ENCODE measurements around the gene ZNF750. TPM values are rescaled to one million over a fixed set of nuclear protein-coding genes. Genes with fewer than 3 reads are reported as not detected.
A peak's percentile ranks its signal among the peaks of the same experiment; 100 is the strongest.

ZNF750 gene
- total RNA-seq, 1 donor from 2014 or later = not detected

- no peak for DNase-seq
These were observed 33.0 kb upstream of the ZNF750 start for GRCh38 chr17:82872591-82873520.

GRCh38 chr17:82871776-82872561 lies 32.1 kb upstream of the ZNF750 start:
- DNase-seq = no peak

- peak; percentile 92 for DNase-seq
These were observed 31.4 kb upstream of the ZNF750 start for GRCh38 chr17:82871056-82871775.

- DNase-seq = no peak
These were observed 30.7 kb upstream of the ZNF750 start for GRCh38 chr17:82870541-82870940.

GRCh38 chr17:82870091-82870491 lies 30.3 kb upstream of the ZNF750 start:
- no peak for DNase-seq

GRCh38 chr17:82869536-82869935 lies 29.7 kb upstream of the ZNF750 start:
- DNase-seq = no peak

- DNase-seq = no peak
These were observed 28.9 kb upstream of the ZNF750 start for GRCh38 chr17:82868715-82869131.

GRCh38 chr17:82867763-82868325 lies 28.0 kb upstream of the ZNF750 start:
- DNase-seq = no peak

GRCh38 chr17:82866590-82867191 lies 26.9 kb upstream of the ZNF750 start:
- DNase-seq = peak; percentile 94

- DNase-seq = no peak
These were observed 26.1 kb upstream of the ZNF750 start for GRCh38 chr17:82865774-82866395.

- DNase-seq = no peak
These were observed 25.5 kb upstream of the ZNF750 start for GRCh38 chr17:82865274-82865673.

- no peak for DNase-seq
These were observed 25.0 kb upstream of the ZNF750 start for GRCh38 chr17:82864713-82865248.

GRCh38 chr17:82863941-82864712 lies 24.3 kb upstream of the ZNF750 start:
- peak; percentile 45 for DNase-seq

- no peak for DNase-seq
These were observed 23.6 kb upstream of the ZNF750 start for GRCh38 chr17:82863383-82863940.

GRCh38 chr17:82862737-82863382 lies 23.0 kb upstream of the ZNF750 start:
- DNase-seq = no peak

GRCh38 chr17:82862191-82862590 lies 22.4 kb upstream of the ZNF750 start:
- no peak for DNase-seq

GRCh38 chr17:82861393-82861775 lies 21.6 kb upstream of the ZNF750 start:
- no peak for DNase-seq

- no peak for DNase-seq
These were observed 21.0 kb upstream of the ZNF750 start for GRCh38 chr17:82860606-82861392.
